NCI-H146 treated with DMSO at 0.1 percent for 48 hours (cell line): Measurements from ENCODE around the gene MYRFL.
"Not testable (repeated sequence)": the region's sequence is repeated elsewhere in the genome, so short reads cannot be mapped to it uniquely, and the experiment has no call there.

Experiments
- DNase-seq: peaks from one replicate; lab custom pipeline; 2025; ENCODE audit not compliant: unreplicated experiment; lab: John Stamatoyannopoulos, UW

The MYRFL gene

DNA sequence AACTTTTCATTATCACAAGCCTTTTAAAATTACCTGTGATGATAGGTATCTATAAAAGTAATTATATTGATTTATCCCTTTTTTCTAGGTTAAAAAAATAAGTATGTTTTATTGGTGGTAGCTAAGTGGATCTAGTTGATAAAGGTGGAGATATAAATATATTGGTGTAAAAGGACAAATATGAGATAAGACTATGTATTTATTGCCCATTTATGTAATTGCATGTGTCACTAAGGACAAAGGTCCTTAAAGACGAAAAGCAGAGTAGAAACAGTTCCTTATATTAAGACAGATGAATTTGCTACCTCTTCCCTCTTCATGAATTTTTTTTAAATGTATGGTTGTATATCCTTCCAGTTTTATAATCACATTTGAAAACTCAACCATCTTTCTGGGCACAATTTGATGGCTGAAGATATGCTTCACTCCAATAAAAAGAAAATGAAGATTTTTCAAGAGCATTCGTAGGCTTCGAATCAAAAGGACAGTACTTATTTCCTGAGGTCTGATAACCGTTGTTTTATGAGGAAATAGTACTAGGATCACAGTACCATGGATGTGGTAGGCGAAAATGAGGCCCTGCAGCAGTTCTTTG lies at the start of gene MYRFL:
Gene MYRFL, plus strand, starts transcription at position 262 of the 595 bp plus-strand sequence. Its CDS starts 291 bp downstream, at position 553.
- DNase-seq = no peak

GRCh38 chr12:69779928-69780327 lies 45.1 kb upstream of the MYRFL start:
- no peak for DNase-seq

DNA sequence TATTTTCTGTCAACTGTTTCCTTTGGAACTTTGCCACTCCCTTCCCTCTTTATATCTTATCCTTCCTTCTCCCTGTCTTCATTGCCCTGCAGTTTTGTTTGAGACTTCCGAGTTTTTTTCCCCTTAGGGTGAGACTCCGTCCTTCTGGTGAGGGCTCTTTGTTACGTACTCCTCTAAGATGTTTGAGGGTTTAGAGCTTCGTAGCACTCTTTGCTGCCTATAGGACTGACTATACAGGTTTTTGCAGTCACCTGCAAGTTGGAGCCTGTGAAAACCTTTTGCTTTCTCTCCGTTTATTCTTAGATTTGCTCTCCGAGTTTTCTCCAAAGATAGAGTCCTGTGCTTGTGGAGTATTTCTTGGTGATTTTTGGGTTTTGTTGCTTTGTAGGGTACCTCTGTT lies 41.7 kb upstream of the MYRFL start:
- no peak for DNase-seq

- DNase-seq = no peak
These were observed 35.7 kb upstream of the MYRFL start for GRCh38 chr12:69789351-69789750.

DNA sequence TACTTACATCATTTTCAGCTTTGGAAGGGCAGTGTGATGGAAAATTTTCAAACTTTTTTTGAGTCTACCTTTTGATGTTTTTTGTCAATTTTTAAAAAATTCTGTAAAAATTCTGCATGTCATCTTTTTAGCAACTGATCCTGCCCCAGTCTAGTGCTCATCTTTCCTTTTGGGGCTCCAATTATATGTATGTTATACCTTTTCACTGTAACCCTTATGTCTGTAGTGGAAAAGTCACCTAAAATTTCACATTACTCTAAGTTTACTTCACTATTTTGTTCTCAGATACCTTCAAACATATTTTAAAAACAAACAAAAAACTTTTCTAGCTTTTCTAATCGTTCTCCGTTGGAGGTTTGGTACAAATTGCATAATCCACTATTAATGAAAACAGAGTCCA lies 32.5 kb upstream of the MYRFL start:
- no peak for DNase-seq

GRCh38 chr12:69807101-69807897 lies 17.7 kb upstream of the MYRFL start:
- DNase-seq = not testable (repeated sequence)

GRCh38 chr12:69810870-69811498 lies 14.0 kb upstream of the MYRFL start:
- DNase-seq = no peak

DNA sequence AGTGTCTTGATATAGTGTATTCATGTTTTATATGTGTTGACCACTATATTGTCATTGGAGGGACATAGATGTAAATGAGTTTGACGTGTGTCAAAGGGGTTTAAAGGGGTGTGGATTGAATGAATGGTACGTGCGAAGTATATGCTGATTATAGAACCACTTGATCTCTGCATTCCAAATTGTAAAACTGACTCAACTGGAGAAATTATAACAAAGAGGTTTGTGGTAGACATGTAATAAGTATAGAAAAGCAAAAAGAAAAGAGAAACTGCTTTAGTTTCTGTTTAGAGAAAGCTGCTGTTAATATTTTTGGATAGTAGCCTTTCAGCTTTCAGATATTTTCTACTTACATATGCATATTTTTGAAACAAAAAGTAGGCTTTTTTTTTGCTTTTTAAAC lies 8.9 kb upstream of the MYRFL start:
- DNase-seq = no peak

DNA sequence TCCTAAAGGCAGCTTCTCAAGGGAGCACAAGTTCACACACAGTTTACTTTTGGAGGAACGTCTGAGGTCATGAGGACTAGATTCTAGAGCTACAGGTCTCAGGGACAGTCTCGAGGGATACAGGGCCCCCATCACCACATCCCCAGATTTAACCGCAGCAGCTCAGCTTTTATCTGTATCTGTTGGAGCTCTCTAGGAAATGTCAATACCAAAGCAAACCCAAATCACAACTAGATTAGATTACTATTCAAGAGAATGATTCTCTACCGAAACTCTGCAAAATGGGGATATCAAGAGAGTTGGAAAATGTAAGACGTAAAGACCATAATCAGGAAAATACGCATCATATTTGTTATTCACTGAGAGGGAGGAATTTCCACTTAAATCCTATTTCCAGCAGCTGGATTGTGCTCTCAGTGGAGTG lies 4.0 kb upstream of the MYRFL start:
- no peak for DNase-seq

DNA sequence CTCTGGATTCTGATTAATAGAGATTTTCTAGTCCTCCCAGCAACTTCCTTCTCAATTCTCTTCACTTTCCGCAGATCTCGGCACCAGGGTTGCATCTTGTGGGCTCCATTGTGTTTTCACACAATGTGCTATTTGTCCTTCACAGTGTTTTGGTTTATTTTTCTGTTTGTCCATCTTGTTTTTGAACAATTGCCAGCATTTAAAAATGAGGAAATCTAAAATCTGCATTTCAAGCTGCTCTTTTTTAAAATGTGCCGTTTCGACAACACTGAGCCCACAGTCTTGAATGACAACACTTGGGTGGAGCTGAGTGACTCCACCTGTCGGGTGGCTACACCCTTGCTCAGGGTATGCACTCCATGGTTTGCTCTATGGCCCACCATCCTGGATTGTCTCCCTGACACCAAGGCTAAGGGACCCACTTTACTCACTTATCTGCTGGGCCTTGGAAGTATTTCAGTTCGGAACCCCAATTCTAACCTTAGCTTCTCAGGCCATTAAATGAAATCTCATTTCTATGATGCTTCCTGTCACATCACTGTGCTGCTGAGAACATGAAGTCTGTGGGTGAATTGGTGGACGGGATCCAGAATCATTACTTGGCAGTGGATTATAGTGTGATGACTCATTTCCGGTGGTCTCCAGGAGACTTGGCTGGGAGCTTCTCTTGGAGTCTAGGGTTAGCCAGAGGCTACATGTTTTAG lies 3.4 kb upstream of the MYRFL start:
- no peak for DNase-seq

- DNase-seq = no peak
These were observed 2.7 kb upstream of the MYRFL start for GRCh38 chr12:69822201-69822860.

DNA sequence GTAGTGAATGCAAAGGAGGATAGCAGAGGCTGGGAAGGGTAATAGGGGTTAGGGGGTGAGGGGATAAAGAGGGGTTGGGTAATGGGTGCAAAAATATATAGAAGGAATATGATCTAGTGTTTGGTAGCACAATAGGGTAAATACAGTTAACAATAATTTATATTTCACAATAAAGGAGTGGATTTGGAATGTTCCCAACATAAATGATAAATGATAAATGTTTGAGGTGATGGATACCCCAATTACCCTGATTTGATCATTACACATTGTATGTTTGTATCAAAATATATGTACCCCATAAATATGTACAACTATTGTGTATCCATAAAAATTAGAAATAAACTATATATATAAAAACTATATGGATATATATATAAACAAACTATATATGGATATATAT lies 999 bp upstream of the MYRFL start:
- DNase-seq = no peak

GRCh38 chr12:69828897-69829296 lies 3.9 kb downstream of the MYRFL start:
- DNase-seq = no peak

DNA sequence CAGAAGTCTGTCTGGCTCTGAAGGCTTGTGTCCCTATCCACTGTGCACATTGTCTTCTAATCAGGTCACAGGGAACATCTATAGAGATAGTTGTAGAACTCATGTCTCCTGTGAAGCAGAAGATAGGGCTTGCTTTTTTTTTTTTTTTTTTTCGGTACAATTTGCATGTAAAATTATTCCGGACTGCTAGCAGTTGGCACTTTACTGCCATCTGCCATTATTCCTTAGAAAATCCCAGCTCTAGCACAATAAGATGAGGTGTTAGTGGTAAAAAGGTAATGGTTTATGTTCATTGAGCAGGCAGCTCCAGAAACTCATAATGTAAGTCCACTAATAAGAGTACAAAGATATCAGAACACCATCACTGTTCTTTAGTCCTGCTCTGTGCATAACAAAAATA lies 8.7 kb downstream of the MYRFL start:
- no peak for DNase-seq

DNA sequence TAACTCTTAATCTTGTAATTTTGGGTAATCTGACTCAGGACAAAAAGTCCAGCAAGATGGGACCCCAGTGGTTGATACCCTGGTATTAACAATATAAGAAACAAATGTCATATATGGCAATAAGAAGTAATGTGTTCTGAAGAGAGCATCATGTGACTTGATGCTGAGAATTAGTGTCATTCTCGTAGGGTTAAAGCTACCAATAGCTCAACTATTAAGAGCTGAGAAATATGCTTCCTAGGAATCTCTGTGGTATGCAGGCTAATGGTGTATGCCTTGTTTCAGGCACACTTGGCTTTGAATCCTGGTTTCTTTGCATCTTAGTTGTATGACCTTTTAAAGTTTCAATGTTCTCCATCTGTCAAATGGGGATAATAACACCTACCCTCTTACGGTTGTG lies 9.1 kb downstream of the MYRFL start:
- no peak for DNase-seq

- DNase-seq = no peak
These were observed 9.5 kb downstream of the MYRFL start for GRCh38 chr12:69834576-69834975.

DNA sequence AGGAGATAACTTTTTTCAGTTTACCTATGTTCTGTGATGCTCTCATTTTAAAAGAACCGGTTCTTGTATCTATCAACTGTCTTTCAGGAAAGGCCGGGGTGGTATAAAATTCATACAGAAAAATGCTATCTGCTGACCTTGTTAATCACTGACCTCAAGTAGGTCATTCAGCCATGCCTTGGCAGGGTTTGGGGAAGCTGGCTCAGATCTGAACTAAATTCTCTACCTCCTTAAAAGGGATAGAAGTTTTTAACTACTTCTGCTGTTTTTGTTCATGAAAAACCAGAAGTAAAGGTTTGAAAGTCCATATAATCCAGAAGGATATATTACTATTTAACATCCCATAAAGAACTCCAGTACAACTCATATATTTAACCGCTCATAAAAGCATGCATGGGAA lies 10.1 kb downstream of the MYRFL start:
- DNase-seq = no peak

- DNase-seq = no peak
These were observed 11.0 kb downstream of the MYRFL start for GRCh38 chr12:69836015-69836414.

DNA sequence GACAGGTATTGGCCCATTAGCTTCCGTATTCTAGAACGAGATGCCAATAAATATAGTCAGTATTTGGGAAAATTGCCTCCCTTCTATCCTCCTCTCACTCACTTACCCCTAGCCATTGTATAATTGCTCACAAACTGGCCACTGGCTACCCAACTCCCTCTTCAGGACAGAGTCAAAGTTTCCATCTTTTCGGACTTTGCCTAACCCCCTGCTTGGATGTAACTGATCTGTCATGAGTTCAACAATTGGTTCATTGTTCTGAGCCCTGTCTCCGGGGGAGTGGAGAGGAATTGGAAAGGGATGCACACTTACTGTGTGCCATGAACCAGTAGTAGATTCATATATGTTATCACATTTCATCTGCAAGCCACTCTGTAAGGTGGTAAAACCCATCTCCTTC lies 12.2 kb downstream of the MYRFL start:
- DNase-seq = no peak

- DNase-seq = no peak
These were observed 12.8 kb downstream of the MYRFL start for GRCh38 chr12:69837657-69838415.
